ENCODE measurements around the gene MYO5B.

DNA sequence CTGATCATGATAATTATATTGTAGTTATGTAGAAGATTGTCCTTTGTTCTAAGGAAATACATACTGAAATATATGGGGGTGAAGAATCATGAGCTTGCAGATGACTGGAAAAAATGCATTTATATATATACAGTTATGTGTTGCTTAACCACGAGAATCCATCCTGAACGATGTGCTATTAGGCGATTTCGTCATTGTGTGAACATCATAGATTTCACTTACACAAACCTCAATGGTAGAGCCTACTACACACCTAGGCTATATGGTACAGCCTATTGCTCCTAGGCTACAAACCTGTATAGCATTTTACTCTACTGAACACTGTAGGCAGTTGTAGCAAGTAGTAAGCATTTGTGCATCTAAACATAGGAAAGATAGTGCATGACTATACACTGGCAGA, 379.0 kb downstream of the MYO5B start:
- TF ChIP-seq MYC (IDR thresholded peaks at IDR 0.05; ENCODE audit: low read depth, low read length) (no peak), CTCF (IDR thresholded peaks at IDR 0.05; ENCODE audit: low read depth, low read length) (no peak)

Data from NB4 (cell line).